GM10266 (cell line): ENCODE measurements around the gene PDX1.

ENCODE experiments used
- DNase-seq: peaks from one replicate; pipeline ENCODE4 v3.0.0; 2012; ENCODE audit errors: extremely low spot score
- CTCF ChIP-seq: IDR thresholded peaks from 2 replicates; pipeline ENCODE4 v1.5.1; 2012; ENCODE audit warnings: mild to moderate bottlenecking, low read depth; ENCODE audit not compliant: control insufficient read depth, insufficient read depth; ENCODE audit errors: missing control alignments

Gene PDX1

GRCh38 chr13:27909378-27909777, 10.4 kb upstream of the PDX1 start:
- no peak for TF ChIP-seq CTCF

GRCh38 chr13:27911521-27911920, 8.3 kb upstream of the PDX1 start:
- no peak for TF ChIP-seq CTCF
- DNase-seq, result no peak

More at GRCh38 chr13:27909378-27909777, 10.4 kb upstream of the PDX1 start:
- no peak for DNase-seq

GRCh38 chr13:27913160-27913559, 6.6 kb upstream of the PDX1 start:
- no peak for DNase-seq
- TF ChIP-seq CTCF, result no peak

GRCh38 chr13:27915301-27916207, 4.2 kb upstream of the PDX1 start:
- DNase-seq, result no peak
- TF ChIP-seq CTCF, result no peak

GRCh38 chr13:27917121-27917947, 2.5 kb upstream of the PDX1 start:
- no peak for TF ChIP-seq CTCF
- DNase-seq, result no peak

GRCh38 chr13:27918041-27918917, 1.5 kb upstream of the PDX1 start:
- no peak for TF ChIP-seq CTCF

More at GRCh38 chr13:27918041-27918917, 1.5 kb upstream of the PDX1 start:
- no peak for DNase-seq
